Fibroblast of skin of right quadriceps (primary cell): ENCODE results near the gene SMC6.

Experiments used
- DNase-seq: peaks from one replicate; pipeline ENCODE4 v3.0.0-alpha.2; 2013

The SMC6 gene

GRCh38 chr2:17646838-17647701 is 106.5 kb downstream of the SMC6 start:
- DNase-seq, result no peak

GRCh38 chr2:17646081-17646554 is 107.5 kb downstream of the SMC6 start:
- DNase-seq, result peak; percentile 85

GRCh38 chr2:17644997-17645720 is 108.5 kb downstream of the SMC6 start:
- DNase-seq, result no peak

- DNase-seq, result peak; percentile 92
Observed at GRCh38 chr2:17643031-17643615, 110.5 kb downstream of the SMC6 start.

GRCh38 chr2:17640406-17640805 is 113.2 kb downstream of the SMC6 start:
- DNase-seq, result no peak

GRCh38 chr2:17638196-17638743 is 115.3 kb downstream of the SMC6 start:
- no peak for DNase-seq

- no peak for DNase-seq
Observed at GRCh38 chr2:17637131-17637906, 116.3 kb downstream of the SMC6 start.

GRCh38 chr2:17636257-17636656 is 117.4 kb downstream of the SMC6 start:
- DNase-seq, result no peak

GRCh38 chr2:17634997-17635396 is 118.6 kb downstream of the SMC6 start:
- DNase-seq, result no peak

GRCh38 chr2:17630089-17630488 is 123.5 kb downstream of the SMC6 start:
- no peak for DNase-seq

GRCh38 chr2:17628349-17629261 is 125.0 kb downstream of the SMC6 start:
- DNase-seq, result no peak

- no peak for DNase-seq
Observed at GRCh38 chr2:17627434-17627833, 126.2 kb downstream of the SMC6 start.

GRCh38 chr2:17626986-17627385 is 126.6 kb downstream of the SMC6 start:
- no peak for DNase-seq

GRCh38 chr2:17625446-17625845 is 128.2 kb downstream of the SMC6 start:
- no peak for DNase-seq

- peak; percentile 55 for DNase-seq
Observed at GRCh38 chr2:17621781-17622180, 131.8 kb downstream of the SMC6 start.

- DNase-seq, result peak; percentile 40
Observed at GRCh38 chr2:17620841-17621240, 132.8 kb downstream of the SMC6 start.

- no peak for DNase-seq
Observed at GRCh38 chr2:17620280-17620679, 133.3 kb downstream of the SMC6 start.

GRCh38 chr2:17617955-17618354 is 135.7 kb downstream of the SMC6 start:
- no peak for DNase-seq

- DNase-seq, result no peak
Observed at GRCh38 chr2:17617516-17617915, 136.1 kb downstream of the SMC6 start.

- no peak for DNase-seq
Observed at GRCh38 chr2:17616405-17616804, 137.2 kb downstream of the SMC6 start.

GRCh38 chr2:17615728-17616351 is 137.8 kb downstream of the SMC6 start:
- DNase-seq, result peak; percentile 79
